Measurements from ENCODE around the gene ASTL.
"Not testable (repeated sequence)": the region's sequence is repeated elsewhere in the genome, so short reads cannot be mapped to it uniquely, and the experiment has no call there.

GRCh38 chr2:96160366-96160765 lies 22.1 kb upstream of the ASTL start:
- TF ChIP-seq CTCF (IDR thresholded peaks at IDR 0.05; ENCODE audit: insufficient read depth, low read depth, low read length); EZH2 (IDR thresholded peaks at IDR 0.05; ENCODE audit: insufficient read depth, low read length): not testable (repeated sequence)

Measured in astrocyte (in vitro differentiated cells and primary cell).